Astrocyte (in vitro differentiated cells and primary cell): Measurements from ENCODE around the gene UBASH3A.

ENCODE experiments used
- EZH2 ChIP-seq: IDR thresholded peaks from 2 replicates; pipeline ENCODE4 v1.6.1; 2012; ENCODE audit warnings: mild to moderate bottlenecking, low read length, inconsistent platforms; ENCODE audit not compliant: insufficient read depth
- TF ChIP-seq, protein P1 (sequence below): IDR thresholded peaks from 2 replicates; pipeline ENCODE4 v1.5.1; 2011; ENCODE audit warnings: low read depth, mild to moderate bottlenecking, inconsistent platforms, low read length, moderate library complexity; ENCODE audit not compliant: insufficient read depth

- TF ChIP-seq, protein P1, sequence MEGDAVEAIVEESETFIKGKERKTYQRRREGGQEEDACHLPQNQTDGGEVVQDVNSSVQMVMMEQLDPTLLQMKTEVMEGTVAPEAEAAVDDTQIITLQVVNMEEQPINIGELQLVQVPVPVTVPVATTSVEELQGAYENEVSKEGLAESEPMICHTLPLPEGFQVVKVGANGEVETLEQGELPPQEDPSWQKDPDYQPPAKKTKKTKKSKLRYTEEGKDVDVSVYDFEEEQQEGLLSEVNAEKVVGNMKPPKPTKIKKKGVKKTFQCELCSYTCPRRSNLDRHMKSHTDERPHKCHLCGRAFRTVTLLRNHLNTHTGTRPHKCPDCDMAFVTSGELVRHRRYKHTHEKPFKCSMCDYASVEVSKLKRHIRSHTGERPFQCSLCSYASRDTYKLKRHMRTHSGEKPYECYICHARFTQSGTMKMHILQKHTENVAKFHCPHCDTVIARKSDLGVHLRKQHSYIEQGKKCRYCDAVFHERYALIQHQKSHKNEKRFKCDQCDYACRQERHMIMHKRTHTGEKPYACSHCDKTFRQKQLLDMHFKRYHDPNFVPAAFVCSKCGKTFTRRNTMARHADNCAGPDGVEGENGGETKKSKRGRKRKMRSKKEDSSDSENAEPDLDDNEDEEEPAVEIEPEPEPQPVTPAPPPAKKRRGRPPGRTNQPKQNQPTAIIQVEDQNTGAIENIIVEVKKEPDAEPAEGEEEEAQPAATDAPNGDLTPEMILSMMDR: no peak
- no peak for TF ChIP-seq EZH2
Measured at GRCh38 chr21:42375966-42376337, 27.8 kb upstream of the UBASH3A start.
